ENCODE results near the gene AKR1B15.
A peak's percentile ranks its signal among the peaks of the same experiment; 100 is the strongest.

AKR1B15 gene

DNA sequence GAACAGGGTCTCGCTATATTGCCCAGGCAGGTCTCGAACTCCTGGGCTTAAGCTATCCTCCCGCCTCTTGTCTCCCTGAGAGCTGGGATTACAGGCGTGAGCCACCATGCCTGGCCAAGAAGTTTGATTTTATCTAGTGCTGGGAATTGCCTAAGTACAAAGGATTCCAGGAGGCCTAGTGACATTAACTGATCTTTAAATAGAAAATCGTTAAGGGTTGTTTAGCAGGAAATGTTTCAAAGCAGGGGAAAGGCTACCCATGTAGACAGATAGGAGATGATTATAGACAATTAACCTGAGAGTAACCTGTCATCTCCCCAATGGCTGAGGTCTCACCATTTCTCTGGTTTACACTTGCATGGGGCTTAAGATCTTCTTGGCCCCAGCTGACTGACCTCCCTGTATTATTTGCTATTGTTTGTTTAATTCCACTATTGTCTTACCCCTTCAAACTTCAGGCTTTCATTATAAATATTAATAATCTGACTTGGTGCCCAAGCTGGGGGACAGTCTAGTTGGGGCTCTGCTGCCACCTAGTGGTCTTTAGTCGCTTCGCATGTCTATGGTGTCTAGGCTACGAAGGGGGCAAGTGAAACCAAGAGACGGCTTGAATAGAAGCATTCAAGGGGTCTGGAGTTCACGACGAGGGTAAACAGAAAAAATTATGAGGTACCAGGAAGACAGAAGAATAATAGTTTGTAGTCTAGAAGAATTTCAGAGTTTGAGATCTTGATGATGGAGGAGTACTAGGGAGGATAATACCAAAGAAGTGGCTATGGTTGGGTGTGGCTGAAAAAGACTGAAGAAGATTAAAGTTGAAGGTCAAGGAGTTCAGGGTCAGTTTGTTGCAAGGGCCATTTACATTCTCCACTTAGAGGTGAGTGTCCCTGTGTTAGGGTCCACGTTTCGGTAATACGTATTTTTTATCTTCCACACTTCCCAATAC lies 57.3 kb downstream of the AKR1B15 start:
- no peaks in the 10 kb centered on the region for H3K9me3 ChIP-seq (ENCODE audit: control insufficient read depth, low read length)

DNA sequence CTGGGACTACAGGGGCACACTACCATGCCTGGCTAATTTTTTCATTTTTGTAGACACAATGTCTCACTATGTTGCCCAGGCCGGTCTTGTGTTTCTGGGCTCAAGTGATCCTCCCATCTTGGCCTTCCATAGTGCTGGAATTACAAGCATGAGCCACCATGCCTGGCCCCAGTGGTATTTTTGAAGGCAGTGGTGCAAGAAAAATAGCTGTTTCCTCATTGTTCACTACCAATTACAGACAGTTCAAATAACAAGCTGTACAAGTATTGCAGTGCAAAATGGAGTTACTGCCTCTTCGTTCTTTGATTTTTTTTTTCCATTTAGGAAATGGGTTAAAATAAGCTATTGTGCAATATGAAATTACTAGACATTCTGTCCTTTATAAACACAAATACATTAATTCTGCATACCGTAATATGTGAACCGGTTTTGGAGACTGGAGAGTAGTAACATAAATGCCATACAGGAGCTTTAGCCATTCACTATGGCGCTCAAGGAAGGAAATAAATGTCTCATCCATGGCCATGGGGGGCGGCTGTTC lies 62.8 kb downstream of the AKR1B15 start:
- H3K36me3 ChIP-seq (ENCODE audit: control insufficient read depth, insufficient read depth, low read length), result no peaks in the 10 kb centered on the region
- H3K9me3 ChIP-seq (ENCODE audit: control insufficient read depth, low read length), result no peaks in the 10 kb centered on the region
- no peak for DNase-seq
- H3K4me3 ChIP-seq (ENCODE audit: insufficient read depth, low read depth, low read length, poor library complexity, severe bottlenecking), result no peak overlapping the region
- no peaks in the 10 kb centered on the region for H3K27me3 ChIP-seq (replicated peaks; ENCODE audit: control insufficient read depth, insufficient read depth, low read length, poor library complexity, severe bottlenecking)
- no peak overlapping the region for H3K27ac ChIP-seq (ENCODE audit: insufficient read depth, low read length, poor library complexity, severe bottlenecking)
- H3K4me1 ChIP-seq (ENCODE audit: control insufficient read depth, insufficient read depth, low read length, poor library complexity, severe bottlenecking), result no peaks in the 10 kb centered on the region

More for the DNA sequence above, 57.3 kb downstream of the AKR1B15 start:
- no peaks in the 10 kb centered on the region for H3K4me1 ChIP-seq (ENCODE audit: control insufficient read depth, insufficient read depth, low read length, poor library complexity, severe bottlenecking)
- no peaks in the 10 kb centered on the region for H3K27me3 ChIP-seq (replicated peaks; ENCODE audit: control insufficient read depth, insufficient read depth, low read length, poor library complexity, severe bottlenecking)
- DNase-seq, result peak; percentile 10 to 39 (median 15)
- no peaks in the 10 kb centered on the region for H3K36me3 ChIP-seq (ENCODE audit: control insufficient read depth, insufficient read depth, low read length)
- no peak overlapping the region for H3K4me3 ChIP-seq (ENCODE audit: insufficient read depth, low read depth, low read length, poor library complexity, severe bottlenecking)
- H3K27ac ChIP-seq (ENCODE audit: insufficient read depth, low read length, poor library complexity, severe bottlenecking), result no peak overlapping the region

DNA sequence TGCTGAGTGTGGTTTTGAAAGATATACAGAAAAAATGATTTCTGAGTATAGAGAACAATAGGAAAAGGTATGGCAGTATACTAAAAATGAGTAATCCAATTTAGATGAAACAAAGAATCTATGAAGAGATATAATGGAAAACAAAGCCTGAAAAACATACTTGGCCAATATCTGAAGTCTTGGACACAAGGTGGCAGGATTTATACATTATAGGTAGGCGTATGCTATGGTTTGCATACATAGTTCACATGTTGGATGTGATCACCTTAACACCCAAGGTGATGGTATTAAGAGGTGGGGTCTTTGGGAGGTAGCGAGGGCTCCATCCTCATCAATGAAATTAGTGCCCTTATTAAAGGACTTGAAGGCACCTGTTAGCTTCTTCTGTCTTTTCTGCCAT lies 63.3 kb downstream of the AKR1B15 start:
- Histone ChIP-seq H3K4me3 (ENCODE audit: insufficient read depth, low read depth, low read length, poor library complexity, severe bottlenecking) (no peak overlapping the region), H3K36me3 (ENCODE audit: control insufficient read depth, insufficient read depth, low read length) (no peaks in the 10 kb centered on the region), H3K9me3 (ENCODE audit: control insufficient read depth, low read length) (no peaks in the 10 kb centered on the region), H3K27me3 (replicated peaks; ENCODE audit: control insufficient read depth, insufficient read depth, low read length, poor library complexity, severe bottlenecking) (no peaks in the 10 kb centered on the region), H3K4me1 (ENCODE audit: control insufficient read depth, insufficient read depth, low read length, poor library complexity, severe bottlenecking) (no peaks in the 10 kb centered on the region), H3K27ac (ENCODE audit: insufficient read depth, low read length, poor library complexity, severe bottlenecking) (no peak overlapping the region)
- DNase-seq, result no peak

- no peaks in the 10 kb centered on the region for H3K9me3 ChIP-seq (ENCODE audit: control insufficient read depth, low read length)
- no peak overlapping the region for H3K27ac ChIP-seq (ENCODE audit: insufficient read depth, low read length, poor library complexity, severe bottlenecking)
- no peaks in the 10 kb centered on the region for H3K4me1 ChIP-seq (ENCODE audit: control insufficient read depth, insufficient read depth, low read length, poor library complexity, severe bottlenecking)
- no peaks in the 10 kb centered on the region for H3K36me3 ChIP-seq (ENCODE audit: control insufficient read depth, insufficient read depth, low read length)
- no peak overlapping the region for H3K4me3 ChIP-seq (ENCODE audit: insufficient read depth, low read depth, low read length, poor library complexity, severe bottlenecking)
- no peaks in the 10 kb centered on the region for H3K27me3 ChIP-seq (replicated peaks; ENCODE audit: control insufficient read depth, insufficient read depth, low read length, poor library complexity, severe bottlenecking)
- DNase-seq, result no peak
Measured at GRCh38 chr7:134613623-134614347, 64.9 kb downstream of the AKR1B15 start.

DNA sequence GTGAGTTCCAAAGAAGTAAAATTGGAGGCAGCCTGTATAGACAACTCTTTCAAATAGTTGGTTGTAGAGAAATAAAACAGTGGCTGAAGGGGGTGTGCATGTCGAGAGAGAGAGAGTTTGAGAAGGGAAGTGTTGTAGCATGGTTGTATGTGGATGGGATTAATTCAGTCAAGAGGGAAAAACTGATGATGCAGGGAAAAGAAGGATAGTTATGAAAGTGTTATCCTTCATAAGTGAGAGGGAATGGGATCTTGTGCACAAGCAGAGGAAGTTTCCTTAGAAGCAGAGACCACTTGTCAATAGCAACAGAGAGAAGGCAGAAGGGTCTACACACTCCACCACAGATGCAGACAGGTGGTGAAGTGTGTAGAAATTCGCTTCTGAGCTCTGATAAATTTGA lies 67.7 kb downstream of the AKR1B15 start:
- H3K9me3 ChIP-seq (ENCODE audit: control insufficient read depth, low read length), result no peaks in the 10 kb centered on the region
- no peak for DNase-seq
- H3K4me3 ChIP-seq (ENCODE audit: insufficient read depth, low read depth, low read length, poor library complexity, severe bottlenecking), result no peak overlapping the region
- H3K27me3 ChIP-seq (replicated peaks; ENCODE audit: control insufficient read depth, insufficient read depth, low read length, poor library complexity, severe bottlenecking), result no peaks in the 10 kb centered on the region
- no peaks in the 10 kb centered on the region for H3K4me1 ChIP-seq (ENCODE audit: control insufficient read depth, insufficient read depth, low read length, poor library complexity, severe bottlenecking)
- no peaks in the 10 kb centered on the region for H3K36me3 ChIP-seq (ENCODE audit: control insufficient read depth, insufficient read depth, low read length)
- no peak overlapping the region for H3K27ac ChIP-seq (ENCODE audit: insufficient read depth, low read length, poor library complexity, severe bottlenecking)

DNA sequence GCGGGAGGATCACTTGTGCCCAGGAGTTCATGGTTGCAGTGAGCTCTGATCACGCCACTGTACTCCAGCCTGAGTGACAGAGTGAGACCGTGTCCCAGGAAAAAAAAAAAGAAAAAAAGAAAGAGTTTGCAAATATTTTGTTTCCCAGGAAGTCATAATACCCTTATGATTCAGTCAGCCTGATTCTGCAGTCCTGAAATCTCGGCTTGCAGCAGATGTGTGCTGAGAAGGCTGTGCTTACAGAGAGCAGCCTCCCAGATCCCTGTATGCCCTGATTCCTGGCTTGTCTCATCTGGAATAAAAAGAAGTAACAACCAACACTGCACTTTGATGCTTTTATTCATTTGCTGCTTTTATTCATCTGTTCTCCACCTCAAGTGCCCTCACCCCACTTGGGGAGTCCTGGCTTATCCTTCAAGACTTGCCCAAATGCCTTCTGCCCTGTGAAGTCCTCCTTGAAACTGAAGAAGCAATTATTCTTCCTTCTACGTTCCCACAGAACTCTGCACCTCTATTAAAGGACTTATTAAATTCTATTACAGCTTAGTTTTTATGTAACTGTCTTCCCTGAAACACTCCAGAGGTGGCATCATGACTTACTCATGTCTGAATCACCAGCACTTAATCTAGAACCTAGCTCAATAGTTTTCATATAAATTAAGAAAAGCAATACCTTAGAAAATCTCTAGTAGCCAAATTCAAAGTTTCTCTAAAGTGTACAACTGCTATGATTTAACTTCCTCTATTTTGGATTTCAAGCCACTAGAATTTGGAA lies 70.0 kb downstream of the AKR1B15 start:
- no peaks in the 10 kb centered on the region for H3K9me3 ChIP-seq (ENCODE audit: control insufficient read depth, low read length)
- H3K36me3 ChIP-seq (ENCODE audit: control insufficient read depth, insufficient read depth, low read length), result no peaks in the 10 kb centered on the region
- no peak overlapping the region for H3K27ac ChIP-seq (ENCODE audit: insufficient read depth, low read length, poor library complexity, severe bottlenecking)
- no peaks in the 10 kb centered on the region for H3K4me1 ChIP-seq (ENCODE audit: control insufficient read depth, insufficient read depth, low read length, poor library complexity, severe bottlenecking)
- H3K4me3 ChIP-seq (ENCODE audit: insufficient read depth, low read depth, low read length, poor library complexity, severe bottlenecking), result no peak overlapping the region
- DNase-seq, result no peak
- H3K27me3 ChIP-seq (replicated peaks; ENCODE audit: control insufficient read depth, insufficient read depth, low read length, poor library complexity, severe bottlenecking), result no peaks in the 10 kb centered on the region

GRCh38 chr7:134619627-134620331 lies 70.9 kb downstream of the AKR1B15 start:
- no peaks in the 10 kb centered on the region for H3K4me1 ChIP-seq (ENCODE audit: control insufficient read depth, insufficient read depth, low read length, poor library complexity, severe bottlenecking)
- H3K4me3 ChIP-seq (ENCODE audit: insufficient read depth, low read depth, low read length, poor library complexity, severe bottlenecking), result no peak overlapping the region
- no peak overlapping the region for H3K27ac ChIP-seq (ENCODE audit: insufficient read depth, low read length, poor library complexity, severe bottlenecking)
- no peaks in the 10 kb centered on the region for H3K27me3 ChIP-seq (replicated peaks; ENCODE audit: control insufficient read depth, insufficient read depth, low read length, poor library complexity, severe bottlenecking)
- H3K9me3 ChIP-seq (ENCODE audit: control insufficient read depth, low read length), result no peaks in the 10 kb centered on the region
- no peaks in the 10 kb centered on the region for H3K36me3 ChIP-seq (ENCODE audit: control insufficient read depth, insufficient read depth, low read length)
- no peak for DNase-seq

DNA sequence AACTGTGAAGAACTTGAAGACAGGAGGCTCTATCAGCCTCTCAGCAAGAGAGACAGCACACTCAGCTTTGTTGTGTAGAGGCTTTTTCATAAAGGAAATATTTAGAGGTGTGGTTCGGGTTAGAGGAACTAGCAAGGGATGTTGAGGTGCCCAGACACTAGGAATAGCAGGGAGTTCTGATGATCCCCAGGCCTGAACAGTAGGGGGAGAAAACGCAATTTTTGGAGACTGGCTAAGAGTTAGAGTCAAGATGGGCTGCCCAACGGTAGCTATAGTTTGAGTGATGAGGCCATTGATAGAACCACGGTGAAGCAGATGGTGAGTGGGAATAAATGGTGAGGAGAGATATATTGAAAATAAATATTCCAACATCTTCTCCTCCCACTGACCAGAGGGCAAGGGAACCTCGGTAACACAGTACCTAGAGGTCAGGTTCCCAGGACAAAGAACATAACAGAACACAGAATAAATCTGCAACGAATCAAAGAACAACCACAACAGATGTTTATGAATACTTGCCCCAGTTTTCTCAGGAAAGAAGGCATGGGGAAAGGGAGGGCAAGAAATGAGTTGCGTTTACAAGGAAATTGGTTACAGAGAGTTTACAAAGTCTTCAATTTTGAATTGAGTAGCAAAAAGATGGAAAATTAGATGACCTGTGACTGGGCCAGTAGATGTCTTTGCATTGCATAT lies 73.5 kb downstream of the AKR1B15 start:
- H3K4me3 ChIP-seq (ENCODE audit: insufficient read depth, low read depth, low read length, poor library complexity, severe bottlenecking), result no peak overlapping the region
- no peaks in the 10 kb centered on the region for H3K36me3 ChIP-seq (ENCODE audit: control insufficient read depth, insufficient read depth, low read length)
- no peaks in the 10 kb centered on the region for H3K9me3 ChIP-seq (ENCODE audit: control insufficient read depth, low read length)
- no peaks in the 10 kb centered on the region for H3K4me1 ChIP-seq (ENCODE audit: control insufficient read depth, insufficient read depth, low read length, poor library complexity, severe bottlenecking)
- DNase-seq, result no peak
- no peaks in the 10 kb centered on the region for H3K27me3 ChIP-seq (replicated peaks; ENCODE audit: control insufficient read depth, insufficient read depth, low read length, poor library complexity, severe bottlenecking)
- no peak overlapping the region for H3K27ac ChIP-seq (ENCODE audit: insufficient read depth, low read length, poor library complexity, severe bottlenecking)

- H3K4me1 ChIP-seq (ENCODE audit: control insufficient read depth, insufficient read depth, low read length, poor library complexity, severe bottlenecking), result no peaks in the 10 kb centered on the region
Measured at GRCh38 chr7:134623193-134623592, 74.3 kb downstream of the AKR1B15 start.

More at GRCh38 chr7:134623193-134623592, 74.3 kb downstream of the AKR1B15 start:
- H3K36me3 ChIP-seq (ENCODE audit: control insufficient read depth, insufficient read depth, low read length), result no peaks in the 10 kb centered on the region
- DNase-seq, result no peak
- no peaks in the 10 kb centered on the region for H3K9me3 ChIP-seq (ENCODE audit: control insufficient read depth, low read length)
- no peak overlapping the region for H3K27ac ChIP-seq (ENCODE audit: insufficient read depth, low read length, poor library complexity, severe bottlenecking)
- H3K4me3 ChIP-seq (ENCODE audit: insufficient read depth, low read depth, low read length, poor library complexity, severe bottlenecking), result no peak overlapping the region
- no peaks in the 10 kb centered on the region for H3K27me3 ChIP-seq (replicated peaks; ENCODE audit: control insufficient read depth, insufficient read depth, low read length, poor library complexity, severe bottlenecking)
